Type B pancreatic cell (in vitro differentiated cells): Measurements from ENCODE around the gene BCL7A. TPM values are rescaled to one million over a fixed set of nuclear protein-coding genes. Genes with fewer than 3 reads are reported as not detected.

Experiments used
- DNase-seq: peaks from one replicate; pipeline ENCODE4 v3.0.0; 2021; ENCODE audit warnings: mixed read lengths; ENCODE audit not compliant: unreplicated experiment; ENCODE audit errors: extremely low spot score
- H3K27ac Mint-ChIP-seq: 2 replicates; pipeline ENCODE4 v1.8.0; 2021; ENCODE audit warnings: mild to moderate bottlenecking, mixed read lengths
- H3K27me3 Mint-ChIP-seq: 2 replicates; pipeline ENCODE4 v1.8.0; 2021; ENCODE audit warnings: mixed read lengths
- H3K36me3 Mint-ChIP-seq: 2 replicates; pipeline ENCODE4 v1.8.0; 2021; ENCODE audit warnings: mixed read lengths
- H3K4me1 Mint-ChIP-seq: one replicate; pipeline ENCODE4 v1.8.0; 2021; ENCODE audit warnings: mixed read lengths; ENCODE audit not compliant: unreplicated experiment
- H3K4me3 Mint-ChIP-seq: 2 replicates; pipeline ENCODE4 v1.8.0; 2021; ENCODE audit warnings: mild to moderate bottlenecking, mixed read lengths
- H3K9me3 Mint-ChIP-seq: 2 replicates; pipeline ENCODE4 v1.8.0; 2021; ENCODE audit warnings: mixed read lengths
- total RNA-seq: library from RNA; stranded (reverse); gene quantifications from 2 replicates; pipeline ENCODE4 v1.2.1, GENCODE V29; 2021; ENCODE audit warnings: low replicate concordance
- TF ChIP-seq, protein P1 (sequence below): fragments of 200-600 bp; sonication (generic); conservative IDR thresholded peaks from 2 replicates; pipeline ENCODE4 v1.5.0; 2021; ENCODE audit warnings: antibody characterized with exemption, mild to moderate bottlenecking

Gene BCL7A
- total RNA-seq, 1 donor from 2014 or later = 30.9 TPM

DNA sequence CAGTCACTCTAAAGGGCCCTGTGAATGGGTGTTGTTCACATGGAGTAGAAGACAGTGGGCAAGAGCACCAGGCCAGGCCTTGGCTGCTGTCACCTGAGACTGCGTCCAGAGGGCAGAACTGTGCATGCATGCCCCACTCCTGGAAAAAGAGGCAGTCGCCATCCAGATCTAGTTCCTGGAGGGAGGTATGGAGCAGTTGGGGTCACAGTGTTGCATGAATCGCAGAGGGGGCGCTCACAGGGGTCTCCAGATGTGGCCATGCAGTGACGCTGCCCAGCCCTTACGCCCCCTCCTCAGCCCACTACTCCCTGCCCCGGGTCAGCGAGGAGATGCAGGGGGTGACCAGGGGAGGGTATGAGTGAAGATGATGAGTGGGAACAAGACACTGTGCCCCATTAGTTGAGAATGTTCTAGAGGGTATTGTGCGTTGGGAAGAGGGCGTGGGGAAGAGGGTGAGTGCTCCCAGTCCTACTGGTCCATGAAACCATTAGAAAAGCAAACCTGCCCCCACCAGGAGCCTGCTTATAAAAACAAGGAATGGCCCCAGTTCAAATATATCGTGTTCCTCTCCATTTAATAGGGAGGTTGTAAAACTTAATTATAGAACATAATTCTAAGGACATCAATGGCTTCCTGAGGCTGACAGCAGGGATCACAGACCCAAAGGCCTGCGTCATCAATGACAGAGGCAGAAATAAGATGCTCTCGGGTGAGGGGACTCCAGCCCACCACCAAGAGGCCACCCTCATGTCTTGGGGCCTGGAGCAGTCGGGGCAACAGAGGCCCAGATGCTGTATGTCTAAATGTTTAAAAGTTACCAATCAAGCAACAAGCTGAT, 32.2 kb upstream of the BCL7A start:
- Mint-ChIP-seq H3K4me3 (no peak overlapping the region), H3K4me1 (no peaks in the 10 kb centered on the region), H3K36me3 (no peaks in the 10 kb centered on the region), H3K9me3 (no peaks in the 10 kb centered on the region), H3K27me3 (no peaks in the 10 kb centered on the region), H3K27ac (no peak overlapping the region)
- TF ChIP-seq, protein P1, sequence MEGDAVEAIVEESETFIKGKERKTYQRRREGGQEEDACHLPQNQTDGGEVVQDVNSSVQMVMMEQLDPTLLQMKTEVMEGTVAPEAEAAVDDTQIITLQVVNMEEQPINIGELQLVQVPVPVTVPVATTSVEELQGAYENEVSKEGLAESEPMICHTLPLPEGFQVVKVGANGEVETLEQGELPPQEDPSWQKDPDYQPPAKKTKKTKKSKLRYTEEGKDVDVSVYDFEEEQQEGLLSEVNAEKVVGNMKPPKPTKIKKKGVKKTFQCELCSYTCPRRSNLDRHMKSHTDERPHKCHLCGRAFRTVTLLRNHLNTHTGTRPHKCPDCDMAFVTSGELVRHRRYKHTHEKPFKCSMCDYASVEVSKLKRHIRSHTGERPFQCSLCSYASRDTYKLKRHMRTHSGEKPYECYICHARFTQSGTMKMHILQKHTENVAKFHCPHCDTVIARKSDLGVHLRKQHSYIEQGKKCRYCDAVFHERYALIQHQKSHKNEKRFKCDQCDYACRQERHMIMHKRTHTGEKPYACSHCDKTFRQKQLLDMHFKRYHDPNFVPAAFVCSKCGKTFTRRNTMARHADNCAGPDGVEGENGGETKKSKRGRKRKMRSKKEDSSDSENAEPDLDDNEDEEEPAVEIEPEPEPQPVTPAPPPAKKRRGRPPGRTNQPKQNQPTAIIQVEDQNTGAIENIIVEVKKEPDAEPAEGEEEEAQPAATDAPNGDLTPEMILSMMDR = no peak
- no peak for DNase-seq

DNA sequence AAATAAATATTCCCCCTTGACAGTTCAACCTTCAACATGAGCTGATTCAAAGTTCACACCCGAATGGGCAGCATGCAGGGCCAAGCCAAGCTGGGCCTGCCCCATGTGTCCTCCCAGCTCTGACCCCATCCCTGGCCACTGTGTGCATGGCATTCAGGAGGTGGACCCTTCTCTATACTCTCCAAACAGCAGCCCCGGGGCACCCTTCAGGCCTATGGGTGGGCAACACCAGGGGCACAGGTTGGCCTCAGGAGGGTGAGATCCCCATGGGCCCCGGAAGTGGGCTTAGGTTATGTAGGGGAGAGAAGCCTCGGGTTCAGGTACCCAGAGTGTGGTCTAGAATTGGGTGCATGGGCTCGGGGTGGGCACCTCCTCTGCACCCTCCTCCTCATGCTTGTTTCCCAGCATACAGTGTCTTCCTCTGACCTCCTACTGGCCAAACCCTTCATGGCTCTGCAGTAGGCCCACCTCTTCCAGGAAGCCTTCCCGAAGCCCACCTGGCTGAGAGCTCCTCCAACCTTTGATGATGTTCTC, 31.5 kb upstream of the BCL7A start:
- H3K9me3 Mint-ChIP-seq = no peaks in the 10 kb centered on the region
- H3K36me3 Mint-ChIP-seq = no peaks in the 10 kb centered on the region
- H3K27me3 Mint-ChIP-seq = no peaks in the 10 kb centered on the region
- TF ChIP-seq, protein P1 = no peak
- no peak overlapping the region for H3K27ac Mint-ChIP-seq
- H3K4me1 Mint-ChIP-seq = no peaks in the 10 kb centered on the region
- H3K4me3 Mint-ChIP-seq = no peak overlapping the region
- DNase-seq = no peak

DNA sequence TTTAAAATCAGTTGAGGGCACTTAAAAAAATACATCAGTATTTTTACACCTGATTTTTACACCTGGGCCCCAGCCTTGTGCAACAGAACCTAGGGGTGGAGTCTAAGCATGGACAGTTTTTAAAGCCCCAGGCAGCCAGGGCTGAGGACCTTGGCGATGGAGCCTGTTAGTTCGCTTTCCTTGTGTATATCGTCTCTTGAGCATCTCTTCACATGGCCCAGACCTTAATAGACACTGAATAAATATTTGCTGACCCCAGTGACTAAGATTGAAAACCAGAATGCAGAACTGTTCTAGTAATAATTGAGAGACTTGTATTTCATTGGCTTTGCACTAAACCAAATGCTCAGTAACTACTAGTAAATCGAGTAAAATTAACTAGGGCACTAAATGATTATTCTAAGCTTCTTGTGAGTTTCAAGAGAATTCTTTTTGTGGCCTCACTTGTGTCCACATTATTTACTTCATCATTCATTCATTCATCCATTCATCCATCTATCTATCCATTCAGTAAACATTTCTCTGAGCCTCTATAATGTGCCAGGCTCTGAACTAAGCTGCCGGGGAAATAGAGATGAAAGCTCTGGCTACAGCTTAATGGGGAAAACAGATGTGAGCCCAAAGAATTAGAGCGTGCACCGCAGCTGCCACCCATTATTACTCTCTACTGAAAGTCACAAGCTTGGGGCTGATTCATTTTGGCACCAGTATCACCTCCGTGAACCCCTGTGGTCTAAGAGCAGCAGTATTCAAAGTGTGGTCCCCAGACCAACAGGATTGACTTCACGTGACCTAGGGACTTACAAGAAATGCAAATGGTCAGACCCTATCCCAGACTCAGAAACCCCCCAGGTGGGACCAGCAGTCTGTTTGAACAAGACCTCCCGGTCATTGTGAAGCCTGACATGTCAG, 30.7 kb upstream of the BCL7A start:
- TF ChIP-seq, protein P1 = no peak
- H3K9me3 Mint-ChIP-seq = no peaks in the 10 kb centered on the region
- no peaks in the 10 kb centered on the region for H3K4me1 Mint-ChIP-seq
- H3K27me3 Mint-ChIP-seq = no peaks in the 10 kb centered on the region
- no peak for DNase-seq
- no peaks in the 10 kb centered on the region for H3K36me3 Mint-ChIP-seq
- no peak overlapping the region for H3K4me3 Mint-ChIP-seq
- H3K27ac Mint-ChIP-seq = no peak overlapping the region

DNA sequence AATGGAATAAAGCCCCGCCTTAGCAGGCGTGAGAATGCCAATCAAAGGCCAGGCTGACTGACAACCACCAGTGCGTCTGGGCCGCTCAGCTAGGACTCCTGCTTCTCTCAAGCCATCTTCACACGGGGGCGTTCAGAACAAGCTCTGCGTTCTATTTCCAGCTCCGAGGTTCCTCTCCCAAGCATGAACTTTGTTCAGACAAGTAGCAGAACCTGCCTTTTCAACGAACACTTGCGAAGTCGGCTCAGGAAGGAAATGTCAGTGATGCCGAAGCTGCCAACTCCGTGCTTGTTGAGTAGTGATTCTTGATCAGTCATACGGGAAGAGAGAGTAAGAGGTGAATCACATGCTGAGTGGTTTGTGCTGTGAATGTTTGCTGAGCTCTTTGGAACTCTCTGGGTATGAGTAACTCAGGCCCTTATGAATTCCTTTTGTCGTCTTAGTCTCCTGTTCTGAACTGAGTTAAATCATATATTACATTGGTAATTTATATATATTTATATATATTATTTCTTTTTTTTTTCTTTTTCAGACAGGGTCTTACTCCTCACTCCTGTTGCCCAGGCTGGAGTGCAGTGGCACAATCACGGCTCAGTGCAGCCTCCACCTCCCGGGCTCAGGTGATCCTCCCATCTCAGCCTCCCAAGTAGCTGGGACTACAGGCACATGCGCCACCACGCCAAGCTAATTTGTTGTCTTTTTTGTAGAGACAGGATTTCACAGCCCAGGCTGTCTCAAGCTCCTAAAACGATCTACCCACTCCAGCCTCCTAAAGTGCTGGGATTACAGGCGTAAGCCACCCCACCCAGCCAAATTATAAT, 29.4 kb upstream of the BCL7A start:
- no peaks in the 10 kb centered on the region for H3K9me3 Mint-ChIP-seq
- peaks cover 5% of the 10 kb centered on the region for H3K4me1 Mint-ChIP-seq
- TF ChIP-seq, protein P1 = no peak
- H3K36me3 Mint-ChIP-seq = no peaks in the 10 kb centered on the region
- no peak for DNase-seq
- H3K27me3 Mint-ChIP-seq = no peaks in the 10 kb centered on the region
- no peak overlapping the region for H3K27ac Mint-ChIP-seq
- H3K4me3 Mint-ChIP-seq = no peak overlapping the region
